GM23248 (cell line): ENCODE data around the gene ZBTB7C. TPM values are rescaled to one million over a fixed set of nuclear protein-coding genes. Genes with fewer than 3 reads are reported as not detected.

Source experiments
- DNase-seq: peaks from one replicate; pipeline ENCODE4 v3.0.0-alpha.2; 2015
- H2AFZ ChIP-seq: fragments of 200-600 bp; sonication (generic); 2 replicates; pipeline ENCODE4 v1.6.1; 2016; ENCODE audit warnings: antibody characterized with exemption
- H3F3A ChIP-seq: fragments of 200-600 bp; sonication (generic); 2 replicates; pipeline ENCODE4 v1.6.1; 2016; ENCODE audit warnings: mild to moderate bottlenecking, antibody characterized with exemption, mixed run types; ENCODE audit not compliant: insufficient read depth
- H3K27ac ChIP-seq: fragments of 200-600 bp; sonication (generic); 2 replicates; pipeline ENCODE4 v1.5.1; 2016; ENCODE audit warnings: mild to moderate bottlenecking
- H3K27me3 ChIP-seq: fragments of 200-600 bp; sonication (generic); replicated peaks from 2 replicates; pipeline ENCODE4 v1.6.1; 2016; ENCODE audit warnings: mild to moderate bottlenecking; ENCODE audit not compliant: insufficient read depth
- H3K36me3 ChIP-seq: fragments of 200-600 bp; sonication (generic); 2 replicates; pipeline ENCODE4 v1.6.1; 2016; ENCODE audit warnings: low read depth, mild to moderate bottlenecking
- H3K4me1 ChIP-seq: fragments of 200-600 bp; sonication (generic); 2 replicates; pipeline ENCODE4 v1.6.1; 2016; ENCODE audit warnings: mild to moderate bottlenecking; ENCODE audit not compliant: insufficient read depth
- H3K4me2 ChIP-seq: fragments of 200-600 bp; sonication (generic); one replicate; pipeline ENCODE4 v1.6.1; 2016; ENCODE audit warnings: mild to moderate bottlenecking; ENCODE audit not compliant: unreplicated experiment
- H3K4me3 ChIP-seq: fragments of 200-600 bp; sonication (generic); 2 replicates; pipeline ENCODE4 v1.5.1; 2016; ENCODE audit warnings: mild to moderate bottlenecking
- H3K79me2 ChIP-seq: fragments of 200-600 bp; sonication (generic); 2 replicates; pipeline ENCODE4 v1.6.1; 2016; ENCODE audit warnings: mild to moderate bottlenecking; ENCODE audit not compliant: insufficient read depth
- H3K9ac ChIP-seq: fragments of 200-600 bp; sonication (generic); 2 replicates; pipeline ENCODE4 v1.6.1; 2016; ENCODE audit warnings: mild to moderate bottlenecking
- H3K9me2 ChIP-seq: fragments of 200-600 bp; sonication (generic); 2 replicates; pipeline ENCODE4 v1.6.1; 2016; ENCODE audit warnings: mixed run types, mild to moderate bottlenecking, moderate library complexity; ENCODE audit not compliant: insufficient read depth
- H3K9me3 ChIP-seq: fragments of 200-600 bp; sonication (generic); one replicate; pipeline ENCODE4 v1.6.1; 2017; ENCODE audit warnings: low read depth
- H4K20me1 ChIP-seq: fragments of 200-600 bp; sonication (generic); 2 replicates; pipeline ENCODE4 v1.6.0; 2016; ENCODE audit not compliant: insufficient read depth
- EZH2 ChIP-seq: fragments of 200-600 bp; sonication (generic); IDR thresholded peaks from 2 replicates; pipeline ENCODE4 v1.6.1; 2018; ENCODE audit warnings: antibody characterized with exemption, mild to moderate bottlenecking; ENCODE audit not compliant: insufficient read depth, poor library complexity, severe bottlenecking
- EZH2phosphoT487 ChIP-seq: fragments of 200-600 bp; sonication (generic); IDR thresholded peaks from 2 replicates; pipeline ENCODE4 v1.6.1; 2018; ENCODE audit warnings: antibody characterized with exemption, moderate library complexity, mild to moderate bottlenecking, low read depth; ENCODE audit not compliant: insufficient read depth
- WGBS, 2 experiments: methylation state at CpG; one replicate each; pipeline ENCODE4 v1.1.6; 2015 to 2017; ENCODE audit warnings: low lambda C conversion rate in 2 of 2, low coverage in 1 of 2; ENCODE audit errors: missing lambda C conversion rate in 2 of 2; 5-methylcytosine and 5-hydroxymethylcytosine counted together
- in situ Hi-C: fragments of 300-500 bp; cut with MboI; formaldehyde crosslinking; loops from 2 replicates; pipeline ENCODE4 v1.15.0; 2020
- polyA plus RNA-seq: library from polyadenylated mRNA; unstranded; fragments of >200 nt; fragmentation: Nextera tagmentation; extraction: Ambion mirVana; gene quantifications from 2 replicates; pipeline ENCODE4 v1.2.1, GENCODE V29; 2016
- total RNA-seq: library from RNA; depleted of rRNA; stranded (reverse); fragments of >200 nt; shearing (Covaris generic); gene quantifications from 2 replicates; pipeline ENCODE4 v1.2.3, GENCODE V29; 2014

The ZBTB7C gene
- total and polyA plus RNA-seq, 2 experiments from 2014 or later = not detected

- no peak for TF ChIP-seq EZH2
- TF ChIP-seq EZH2phosphoT487 = no peak
- Histone ChIP-seq H3K36me3 (no peaks in the 10 kb centered on the region), H3K9me3 (no peaks in the 10 kb centered on the region), H3K4me1 (peaks cover 13% of the 10 kb centered on the region), H2AFZ (no peak overlapping the region), H3K4me3 (no peak overlapping the region), H3K79me2 (no peaks in the 10 kb centered on the region), H3K27me3 (no peaks in the 10 kb centered on the region), H3K9me2 (no peaks in the 10 kb centered on the region), H3F3A (peaks cover 7% of the 10 kb centered on the region; the same call in 1 of the 2 replicates), H3K9ac (no peak overlapping the region), H3K4me2 (no peak overlapping the region), H3K27ac (no peak overlapping the region), H4K20me1 (no peaks in the 10 kb centered on the region)
- in situ Hi-C loops = no loop called here
- DNase-seq = peak; percentile 72
- 76 to 82% methylated on average over 7 of the region's 7 CpGs for WGBS, 2 experiments
Observed at GRCh38 chr18:48153613-48154481, 255.3 kb downstream of the ZBTB7C start.

- Histone ChIP-seq H3K4me2 (no peak overlapping the region), H2AFZ (no peak overlapping the region), H3K9me3 (no peaks in the 10 kb centered on the region), H3K9me2 (no peaks in the 10 kb centered on the region), H4K20me1 (no peaks in the 10 kb centered on the region), H3F3A (peaks cover 7% of the 10 kb centered on the region; the same call in 1 of the 2 replicates), H3K4me1 (peaks cover 13% of the 10 kb centered on the region), H3K27me3 (no peaks in the 10 kb centered on the region), H3K27ac (no peak overlapping the region), H3K9ac (no peak overlapping the region), H3K36me3 (no peaks in the 10 kb centered on the region), H3K4me3 (no peak overlapping the region), H3K79me2 (no peaks in the 10 kb centered on the region)
- in situ Hi-C loops = no loop called here
- DNase-seq = peak; percentile 54
- 12 to 13% methylated on average over 4 of the region's 4 CpGs for WGBS, 2 experiments
- no peak for TF ChIP-seq EZH2phosphoT487
- no peak for TF ChIP-seq EZH2
Observed at GRCh38 chr18:48152549-48152948, 256.6 kb downstream of the ZBTB7C start.

GRCh38 chr18:48151421-48152065 is 257.6 kb downstream of the ZBTB7C start:
- in situ Hi-C loops = no loop called here
- WGBS, 2 experiments = 83 to 85% methylated on average over 11 of the region's 11 CpGs
- no peaks in the 10 kb centered on the region for H3K9me3 ChIP-seq
- no peak overlapping the region for H3K27ac ChIP-seq
- 0 out of 2 replicates have a peak, but pooled peaks cover 6% of the 10 kb centered on the region for H3K27me3 ChIP-seq
- H3F3A ChIP-seq = peaks cover 7% of the 10 kb centered on the region; the same call in 1 of the 2 replicates
- no peak overlapping the region for H3K4me2 ChIP-seq
- no peaks in the 10 kb centered on the region for H3K36me3 ChIP-seq
- H2AFZ ChIP-seq = no peak overlapping the region
- no peak for DNase-seq
- no peaks in the 10 kb centered on the region for H3K79me2 ChIP-seq
- no peak overlapping the region for H3K9ac ChIP-seq
- no peaks in the 10 kb centered on the region for H3K9me2 ChIP-seq
- TF ChIP-seq EZH2 (no peak), EZH2phosphoT487 (no peak)
- H4K20me1 ChIP-seq = no peaks in the 10 kb centered on the region
- H3K4me1 ChIP-seq = peaks cover 13% of the 10 kb centered on the region
- no peak overlapping the region for H3K4me3 ChIP-seq

- WGBS, 2 experiments = 90 to 91% methylated on average over 15 of the region's 15 CpGs
- no peaks in the 10 kb centered on the region for H3K79me2 ChIP-seq
- in situ Hi-C loops = no loop called here
- H3K9me3 ChIP-seq = no peaks in the 10 kb centered on the region
- no peak for DNase-seq
- H3K36me3 ChIP-seq = no peaks in the 10 kb centered on the region
- H3K27ac ChIP-seq = no peak overlapping the region
- H4K20me1 ChIP-seq = no peaks in the 10 kb centered on the region
- no peak overlapping the region for H3K4me2 ChIP-seq
- H3K4me3 ChIP-seq = no peak overlapping the region
- H3K9me2 ChIP-seq = no peaks in the 10 kb centered on the region
- TF ChIP-seq EZH2phosphoT487 = no peak
- TF ChIP-seq EZH2 = no peak
- H3K27me3 ChIP-seq = 0 out of 2 replicates have a peak, but pooled peaks cover 6% of the 10 kb centered on the region
- no peak overlapping the region for H3K9ac ChIP-seq
- H3F3A ChIP-seq = 0 out of 2 replicates have a peak, but pooled peaks cover 7% of the 10 kb centered on the region
- H3K4me1 ChIP-seq = peaks cover 13% of the 10 kb centered on the region
- H2AFZ ChIP-seq = no peak overlapping the region
Observed at GRCh38 chr18:48149020-48149685, 260.0 kb downstream of the ZBTB7C start.
